K562 (cell line): ENCODE data around the gene PPOX. TPM values are rescaled to one million over a fixed set of nuclear protein-coding genes. Genes with fewer than 3 reads are reported as not detected.
A peak's percentile ranks its signal among the peaks of the same experiment; 100 is the strongest.

Experiments
- ESRRA ChIP-seq: fragments of 450-650 bp; IDR thresholded peaks from 2 replicates; pipeline ENCODE4 v1.6.1; 2014; ENCODE audit warnings: low read depth, mild to moderate bottlenecking, moderate library complexity, borderline replicate concordance
- HNRNPL ChIP-seq: fragments of 200-400 bp; formaldehyde crosslinking; IDR thresholded peaks from 2 replicates; pipeline ENCODE4 v1.6.1; 2017; ENCODE audit warnings: low read depth, mild to moderate bottlenecking, low read length
- KLF6 ChIP-seq: fragments of 250-450 bp; sonication (Bioruptor Pico); IDR thresholded peaks from 2 replicates; pipeline ENCODE4 v1.4.0; 2020; ENCODE audit warnings: mild to moderate bottlenecking, moderate library complexity, borderline replicate concordance
- MITF ChIP-seq: IDR thresholded peaks from 2 replicates; pipeline ENCODE4 v1.6.1; 2014; ENCODE audit warnings: antibody characterized with exemption
- MNT ChIP-seq, 2 experiments: fragments of 450-650 bp; conservative IDR thresholded peaks; 2 replicates each; pipeline ENCODE4 v1.6.1; 2017; ENCODE audit warnings: mild to moderate bottlenecking in 2 of 2, moderate library complexity in 2 of 2
- PHF20 ChIP-seq: fragments of 450-650 bp; IDR thresholded peaks from 2 replicates; pipeline ENCODE4 v1.6.1; 2018; ENCODE audit not compliant: partially characterized antibody
- PHF21A ChIP-seq: fragments of 450-650 bp; IDR thresholded peaks from 2 replicates; pipeline ENCODE4 v1.6.1; 2017; ENCODE audit warnings: low read depth, borderline replicate concordance
- PHF8 ChIP-seq: fragments of 200-600 bp; sonication (generic); IDR thresholded peaks from 2 replicates; pipeline ENCODE4 v1.6.1; 2012; ENCODE audit warnings: mixed run types, mild to moderate bottlenecking, inconsistent platforms, low read length, moderate library complexity, borderline replicate concordance
- PTBP1 ChIP-seq: fragments of 200-400 bp; formaldehyde crosslinking; IDR thresholded peaks from 2 replicates; pipeline ENCODE4 v1.6.1; 2017; ENCODE audit warnings: low read depth, low read length
- RFX5 ChIP-seq: IDR thresholded peaks from 2 replicates; pipeline ENCODE4 v1.6.1; 2011; ENCODE audit warnings: low read depth, mild to moderate bottlenecking, improper control_type of control experiment, low read length
- SMAD2 ChIP-seq: fragments of 150-350 bp; IDR thresholded peaks from 2 replicates; pipeline ENCODE4 v1.6.1; 2014; ENCODE audit warnings: low read depth, mild to moderate bottlenecking, low read length
- STAT5A ChIP-seq: IDR thresholded peaks from 2 replicates; pipeline ENCODE4 v1.6.1; 2012; ENCODE audit warnings: low read length, inconsistent platforms, borderline replicate concordance
- TOE1 ChIP-seq, 2 experiments: fragments of 450-650 bp in 1 of 2; sonication (generic) in 1 of 2; formaldehyde crosslinking in 1 of 2; IDR thresholded peaks; 2 replicates each; pipeline versions ENCODE4 v1.7.1 to v1.8.0; 2016 to 2022; ENCODE audit warnings: borderline replicate concordance in 2 of 2, mild to moderate bottlenecking in 2 of 2, antibody characterized with exemption in 1 of 2, inconsistent platforms in 1 of 2, low read depth in 1 of 2, missing genetic modification reagents in 1 of 2, moderate library complexity in 1 of 2
- ZNF583 ChIP-seq: fragments of 250-450 bp; sonication (Bioruptor Pico); IDR thresholded peaks from 2 replicates; pipeline ENCODE4 v1.4.0; 2020
- ZNF695 ChIP-seq: fragments of 450-650 bp; formaldehyde crosslinking; IDR thresholded peaks from 2 replicates; pipeline ENCODE4 v1.4.0; 2020; ENCODE audit warnings: mild to moderate bottlenecking, moderate library complexity
- ZNF764 ChIP-seq: fragments of 250-450 bp; sonication (Bioruptor Pico); IDR thresholded peaks from 2 replicates; pipeline ENCODE4 v1.4.0; 2020; ENCODE audit warnings: low read depth, mild to moderate bottlenecking, moderate library complexity
- polyA plus RNA-seq, 8 experiments: library from polyadenylated mRNA; depleted of rRNA in 4 of 8; stranded (reverse) in 5 of 8; unstranded in 3 of 8; fragments of >200 nt; fragmentation: Nextera tagmentation in 2 of 8; fragmentation: Illumina TruSeq in 1 of 8; extraction: Ambion mirVana in 2 of 8; extraction: Trizol in 1 of 8; gene quantifications; 2 replicates each; pipeline versions ENCODE4 v1.2.1 to v1.2.3, GENCODE V29; 2011 to 2014; ENCODE audit warnings: inconsistent platforms in 1 of 8, missing spikeins in 1 of 8
- total RNA-seq, 7 experiments: library from RNA; depleted of rRNA in 6 of 7; stranded (reverse); fragments of >200 nt in 6 of 7; fragmentation: Illumina TruSeq in 2 of 7; extraction: Trizol in 2 of 7; gene quantifications; 2 replicates each; pipeline versions ENCODE4 v1.2.1 to v1.2.3, GENCODE V29; 2011 to 2021; ENCODE audit warnings: low replicate concordance in 1 of 7
- TF ChIP-seq, protein P1 (sequence below), 2 experiments: fragments of 450-650 bp; IDR thresholded peaks; 2 replicates each; pipeline ENCODE4 v1.6.1; 2018; ENCODE audit warnings: mild to moderate bottlenecking in 2 of 2, low read depth in 1 of 2; ENCODE audit not compliant: partially characterized antibody in 2 of 2
- TF ChIP-seq, protein P2 (sequence below), 2 experiments: fragments of 450-650 bp in 1 of 2; sonication (generic) in 1 of 2; formaldehyde crosslinking in 1 of 2; IDR thresholded peaks in 1 of 2; conservative IDR thresholded peaks in 1 of 2; 2 replicates each; pipeline versions ENCODE4 v1.6.1 to v1.8.1; 2016 to 2023; ENCODE audit warnings: mild to moderate bottlenecking in 2 of 2, moderate library complexity in 2 of 2, inconsistent platforms in 1 of 2, missing genetic modification reagents in 1 of 2

PPOX gene
- total and polyA plus RNA-seq, 9 of the 15 experiments (the other 6 are each of a cell fraction or from before 2014, with no cell fraction given): 17.0 to 57.1 (median 38.9) TPM

DNA sequence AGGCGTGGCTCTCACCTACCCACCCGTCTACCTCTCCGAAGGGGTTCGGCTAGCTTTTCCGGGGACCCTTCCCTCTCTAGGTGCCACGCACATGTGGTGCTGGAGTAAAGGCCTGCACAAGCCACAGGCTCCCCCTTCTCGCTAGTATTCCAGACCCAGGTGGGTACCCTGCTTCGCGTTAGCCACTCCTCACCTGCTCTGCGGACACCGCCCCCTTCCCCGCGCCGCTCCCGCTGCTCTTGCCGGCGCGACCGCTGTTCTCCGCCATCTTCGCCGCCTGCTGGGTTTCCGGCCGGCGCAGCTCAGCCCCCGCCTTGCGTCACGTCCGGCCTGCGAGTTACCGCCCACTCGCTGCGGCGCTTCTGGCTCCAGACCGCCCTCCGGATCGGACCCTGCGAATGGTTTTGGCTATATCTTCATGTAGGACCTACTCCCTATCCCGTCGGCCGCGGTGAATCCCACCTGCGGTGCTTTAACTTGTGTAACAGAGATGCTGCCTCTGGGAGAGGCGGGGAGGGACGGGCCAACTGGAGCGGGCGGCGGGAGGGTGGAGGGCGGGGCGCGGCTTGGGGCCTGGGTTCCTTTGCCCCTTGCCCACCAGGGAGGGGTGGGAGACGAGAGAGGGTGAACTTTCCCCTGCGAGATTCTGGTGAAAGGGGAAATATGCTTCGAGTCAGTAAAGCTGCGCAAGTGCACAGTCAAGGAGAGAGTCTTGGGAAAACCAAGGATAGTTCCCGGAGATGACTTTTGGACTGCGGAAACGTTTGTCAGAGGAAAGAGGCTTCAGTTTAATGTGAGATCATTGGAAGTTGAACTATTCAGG, 48.3 kb upstream of the PPOX start, which contains the start of the genes NIT1 and PFDN2 (continued):
- TF ChIP-seq ZNF583 (CRISPR knock-in tag): peak; percentile 57; the same call in 1 of the 2 replicates
- TF ChIP-seq SMAD2: no peak
- no peak for TF ChIP-seq TOE1 (IDR thresholded peaks at IDR 0.05; ENCODE audit: borderline replicate concordance)
- TF ChIP-seq TOE1 (CRISPR knock-in tag; IDR thresholded peaks at IDR 0.05; ENCODE audit: borderline replicate concordance, low read depth): no peak
- no peak for TF ChIP-seq RFX5
- no peak for TF ChIP-seq STAT5A
- no peak for TF ChIP-seq HNRNPL
- TF ChIP-seq, protein P1, sequence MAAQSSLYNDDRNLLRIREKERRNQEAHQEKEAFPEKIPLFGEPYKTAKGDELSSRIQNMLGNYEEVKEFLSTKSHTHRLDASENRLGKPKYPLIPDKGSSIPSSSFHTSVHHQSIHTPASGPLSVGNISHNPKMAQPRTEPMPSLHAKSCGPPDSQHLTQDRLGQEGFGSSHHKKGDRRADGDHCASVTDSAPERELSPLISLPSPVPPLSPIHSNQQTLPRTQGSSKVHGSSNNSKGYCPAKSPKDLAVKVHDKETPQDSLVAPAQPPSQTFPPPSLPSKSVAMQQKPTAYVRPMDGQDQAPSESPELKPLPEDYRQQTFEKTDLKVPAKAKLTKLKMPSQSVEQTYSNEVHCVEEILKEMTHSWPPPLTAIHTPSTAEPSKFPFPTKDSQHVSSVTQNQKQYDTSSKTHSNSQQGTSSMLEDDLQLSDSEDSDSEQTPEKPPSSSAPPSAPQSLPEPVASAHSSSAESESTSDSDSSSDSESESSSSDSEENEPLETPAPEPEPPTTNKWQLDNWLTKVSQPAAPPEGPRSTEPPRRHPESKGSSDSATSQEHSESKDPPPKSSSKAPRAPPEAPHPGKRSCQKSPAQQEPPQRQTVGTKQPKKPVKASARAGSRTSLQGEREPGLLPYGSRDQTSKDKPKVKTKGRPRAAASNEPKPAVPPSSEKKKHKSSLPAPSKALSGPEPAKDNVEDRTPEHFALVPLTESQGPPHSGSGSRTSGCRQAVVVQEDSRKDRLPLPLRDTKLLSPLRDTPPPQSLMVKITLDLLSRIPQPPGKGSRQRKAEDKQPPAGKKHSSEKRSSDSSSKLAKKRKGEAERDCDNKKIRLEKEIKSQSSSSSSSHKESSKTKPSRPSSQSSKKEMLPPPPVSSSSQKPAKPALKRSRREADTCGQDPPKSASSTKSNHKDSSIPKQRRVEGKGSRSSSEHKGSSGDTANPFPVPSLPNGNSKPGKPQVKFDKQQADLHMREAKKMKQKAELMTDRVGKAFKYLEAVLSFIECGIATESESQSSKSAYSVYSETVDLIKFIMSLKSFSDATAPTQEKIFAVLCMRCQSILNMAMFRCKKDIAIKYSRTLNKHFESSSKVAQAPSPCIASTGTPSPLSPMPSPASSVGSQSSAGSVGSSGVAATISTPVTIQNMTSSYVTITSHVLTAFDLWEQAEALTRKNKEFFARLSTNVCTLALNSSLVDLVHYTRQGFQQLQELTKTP (IDR thresholded peaks at IDR 0.05; ENCODE audit: low read depth in 1 of 2, partially characterized antibody in 2 of 2): no peak
- TF ChIP-seq ZNF695 (CRISPR knock-in tag): no peak
- TF ChIP-seq PHF20: peak; percentile 82
- no peak for TF ChIP-seq PHF21A
- no peak for TF ChIP-seq ESRRA
- TF ChIP-seq KLF6 (CRISPR knock-in tag): no peak
- no peak for TF ChIP-seq ZNF764
- TF ChIP-seq MITF: 0 out of 2 replicates have a peak, but pooled peaks have one; percentile 3
- peak; percentile 98 for TF ChIP-seq PHF8
- no peak for TF ChIP-seq PTBP1
- TF ChIP-seq, protein P2, sequence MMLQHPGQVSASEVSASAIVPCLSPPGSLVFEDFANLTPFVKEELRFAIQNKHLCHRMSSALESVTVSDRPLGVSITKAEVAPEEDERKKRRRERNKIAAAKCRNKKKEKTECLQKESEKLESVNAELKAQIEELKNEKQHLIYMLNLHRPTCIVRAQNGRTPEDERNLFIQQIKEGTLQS (IDR thresholded peaks at IDR 0.05): peak; percentile 51; the same call in 1 of the 2 replicates
- TF ChIP-seq, protein P2 (CRISPR knock-in tag; conservative IDR thresholded peaks at IDR 0.05): no peak
- peak; percentile 82 to 87; a peak in 3 of 4 replicates for TF ChIP-seq MNT (conservative IDR thresholded peaks at IDR 0.05)
